ENCODE results near the gene STRADA. TPM values are rescaled to one million over a fixed set of nuclear protein-coding genes. Genes with fewer than 3 reads are reported as not detected.

STRADA gene
- total and polyA plus RNA-seq, 10 of the 15 experiments (the other 5 are each of a cell fraction or from before 2014, with no cell fraction given) = 13.3 to 54.1 (median 44.0) TPM

DNA sequence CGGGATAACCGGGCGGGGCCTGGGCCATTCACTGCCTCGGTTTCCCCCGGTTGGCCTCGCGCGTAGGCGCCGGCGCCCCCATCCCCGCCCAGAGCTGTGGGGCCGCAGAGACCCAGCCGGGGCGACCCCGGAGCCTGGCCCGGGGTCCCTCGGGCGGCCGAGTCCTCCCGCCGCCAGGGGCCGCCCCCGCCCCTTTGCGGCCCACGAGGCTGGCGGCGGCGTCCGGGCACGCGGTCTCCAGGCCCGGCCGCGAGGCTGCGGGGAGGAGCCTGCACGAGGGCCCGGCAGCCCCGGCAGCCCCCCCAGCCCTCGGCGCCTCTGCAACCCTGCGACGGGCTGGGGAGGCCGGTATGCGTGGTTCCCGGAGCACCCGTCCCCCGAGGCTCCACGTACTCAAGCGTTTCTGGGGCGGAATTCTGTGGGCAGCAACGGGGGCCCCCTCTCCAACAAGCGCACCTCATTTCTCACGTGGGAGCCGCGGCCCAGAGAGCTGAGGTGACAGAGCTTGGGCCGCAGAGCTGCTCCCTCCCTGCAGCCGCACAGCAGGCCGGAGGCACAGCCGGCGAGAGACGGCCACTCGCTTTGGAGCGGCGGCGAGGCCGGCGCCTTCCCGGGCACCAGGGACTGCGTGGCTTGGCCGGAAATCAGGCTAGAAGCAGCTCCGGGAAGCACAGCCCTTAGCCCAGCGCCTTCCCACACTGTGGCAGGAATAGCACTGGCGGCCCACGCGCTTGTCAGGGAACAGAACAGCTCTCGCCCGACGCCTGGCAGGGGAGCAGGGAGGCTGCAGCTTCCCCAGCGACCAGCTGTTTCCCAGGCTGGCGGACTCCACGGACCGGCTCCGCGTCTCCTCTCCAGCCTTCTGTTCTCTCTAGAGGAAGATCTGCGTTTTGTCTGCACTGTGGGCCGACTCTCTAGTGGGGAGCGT, 40.8 kb downstream of the STRADA start (continued):
- TF ChIP-seq, protein P1, sequence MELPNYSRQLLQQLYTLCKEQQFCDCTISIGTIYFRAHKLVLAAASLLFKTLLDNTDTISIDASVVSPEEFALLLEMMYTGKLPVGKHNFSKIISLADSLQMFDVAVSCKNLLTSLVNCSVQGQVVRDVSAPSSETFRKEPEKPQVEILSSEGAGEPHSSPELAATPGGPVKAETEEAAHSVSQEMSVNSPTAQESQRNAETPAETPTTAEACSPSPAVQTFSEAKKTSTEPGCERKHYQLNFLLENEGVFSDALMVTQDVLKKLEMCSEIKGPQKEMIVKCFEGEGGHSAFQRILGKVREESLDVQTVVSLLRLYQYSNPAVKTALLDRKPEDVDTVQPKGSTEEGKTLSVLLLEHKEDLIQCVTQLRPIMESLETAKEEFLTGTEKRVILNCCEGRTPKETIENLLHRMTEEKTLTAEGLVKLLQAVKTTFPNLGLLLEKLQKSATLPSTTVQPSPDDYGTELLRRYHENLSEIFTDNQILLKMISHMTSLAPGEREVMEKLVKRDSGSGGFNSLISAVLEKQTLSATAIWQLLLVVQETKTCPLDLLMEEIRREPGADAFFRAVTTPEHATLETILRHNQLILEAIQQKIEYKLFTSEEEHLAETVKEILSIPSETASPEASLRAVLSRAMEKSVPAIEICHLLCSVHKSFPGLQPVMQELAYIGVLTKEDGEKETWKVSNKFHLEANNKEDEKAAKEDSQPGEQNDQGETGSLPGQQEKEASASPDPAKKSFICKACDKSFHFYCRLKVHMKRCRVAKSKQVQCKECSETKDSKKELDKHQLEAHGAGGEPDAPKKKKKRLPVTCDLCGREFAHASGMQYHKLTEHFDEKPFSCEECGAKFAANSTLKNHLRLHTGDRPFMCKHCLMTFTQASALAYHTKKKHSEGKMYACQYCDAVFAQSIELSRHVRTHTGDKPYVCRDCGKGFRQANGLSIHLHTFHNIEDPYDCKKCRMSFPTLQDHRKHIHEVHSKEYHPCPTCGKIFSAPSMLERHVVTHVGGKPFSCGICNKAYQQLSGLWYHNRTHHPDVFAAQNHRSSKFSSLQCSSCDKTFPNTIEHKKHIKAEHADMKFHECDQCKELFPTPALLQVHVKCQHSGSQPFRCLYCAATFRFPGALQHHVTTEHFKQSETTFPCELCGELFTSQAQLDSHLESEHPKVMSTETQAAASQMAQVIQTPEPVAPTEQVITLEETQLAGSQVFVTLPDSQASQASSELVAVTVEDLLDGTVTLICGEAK (IDR thresholded peaks at IDR 0.05; ENCODE audit: borderline replicate concordance) = no peak
- TF ChIP-seq HDGF (IDR thresholded peaks at IDR 0.05) (no peak), SUZ12 (IDR thresholded peaks at IDR 0.05; ENCODE audit: unreplicated experiment) (no peak), MYC (IDR thresholded peaks at IDR 0.05; ENCODE audit: insufficient read depth, insufficient read length, insufficient replicate concordance, low read length, severe bottlenecking) (peak; percentile 86), RAD21 (IDR thresholded peaks at IDR 0.05; ENCODE audit: insufficient read depth, low read depth, low read length) (no peak), TARDBP (IDR thresholded peaks at IDR 0.05; ENCODE audit: borderline replicate concordance) (peak; percentile 54; the same call in 1 of the 2 replicates), BACH1 (IDR thresholded peaks at IDR 0.05; ENCODE audit: borderline replicate concordance) (no peak), ZNF217 (IDR thresholded peaks at IDR 0.05) (0 out of 2 replicates have a peak, but pooled peaks have one; percentile 34), WRNIP1 (IDR thresholded peaks at IDR 0.05; ENCODE audit: borderline replicate concordance, low read depth, low read length) (no peak), SMC3 (IDR thresholded peaks at IDR 0.05; ENCODE audit: borderline replicate concordance, low read length) (no peak), SRF (IDR thresholded peaks at IDR 0.05; ENCODE audit: low read depth in 2 of 2, low read length in 2 of 2) (no peak), ASH2L (IDR thresholded peaks at IDR 0.05; ENCODE audit: borderline replicate concordance, low read depth) (no peak)
- TF ChIP-seq, protein P2, sequence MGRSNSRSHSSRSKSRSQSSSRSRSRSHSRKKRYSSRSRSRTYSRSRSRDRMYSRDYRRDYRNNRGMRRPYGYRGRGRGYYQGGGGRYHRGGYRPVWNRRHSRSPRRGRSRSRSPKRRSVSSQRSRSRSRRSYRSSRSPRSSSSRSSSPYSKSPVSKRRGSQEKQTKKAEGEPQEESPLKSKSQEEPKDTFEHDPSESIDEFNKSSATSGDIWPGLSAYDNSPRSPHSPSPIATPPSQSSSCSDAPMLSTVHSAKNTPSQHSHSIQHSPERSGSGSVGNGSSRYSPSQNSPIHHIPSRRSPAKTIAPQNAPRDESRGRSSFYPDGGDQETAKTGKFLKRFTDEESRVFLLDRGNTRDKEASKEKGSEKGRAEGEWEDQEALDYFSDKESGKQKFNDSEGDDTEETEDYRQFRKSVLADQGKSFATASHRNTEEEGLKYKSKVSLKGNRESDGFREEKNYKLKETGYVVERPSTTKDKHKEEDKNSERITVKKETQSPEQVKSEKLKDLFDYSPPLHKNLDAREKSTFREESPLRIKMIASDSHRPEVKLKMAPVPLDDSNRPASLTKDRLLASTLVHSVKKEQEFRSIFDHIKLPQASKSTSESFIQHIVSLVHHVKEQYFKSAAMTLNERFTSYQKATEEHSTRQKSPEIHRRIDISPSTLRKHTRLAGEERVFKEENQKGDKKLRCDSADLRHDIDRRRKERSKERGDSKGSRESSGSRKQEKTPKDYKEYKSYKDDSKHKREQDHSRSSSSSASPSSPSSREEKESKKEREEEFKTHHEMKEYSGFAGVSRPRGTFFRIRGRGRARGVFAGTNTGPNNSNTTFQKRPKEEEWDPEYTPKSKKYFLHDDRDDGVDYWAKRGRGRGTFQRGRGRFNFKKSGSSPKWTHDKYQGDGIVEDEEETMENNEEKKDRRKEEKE (IDR thresholded peaks at IDR 0.05) = 0 out of 2 replicates have a peak, but pooled peaks have one; percentile 2
- TF ChIP-seq, protein P3, sequence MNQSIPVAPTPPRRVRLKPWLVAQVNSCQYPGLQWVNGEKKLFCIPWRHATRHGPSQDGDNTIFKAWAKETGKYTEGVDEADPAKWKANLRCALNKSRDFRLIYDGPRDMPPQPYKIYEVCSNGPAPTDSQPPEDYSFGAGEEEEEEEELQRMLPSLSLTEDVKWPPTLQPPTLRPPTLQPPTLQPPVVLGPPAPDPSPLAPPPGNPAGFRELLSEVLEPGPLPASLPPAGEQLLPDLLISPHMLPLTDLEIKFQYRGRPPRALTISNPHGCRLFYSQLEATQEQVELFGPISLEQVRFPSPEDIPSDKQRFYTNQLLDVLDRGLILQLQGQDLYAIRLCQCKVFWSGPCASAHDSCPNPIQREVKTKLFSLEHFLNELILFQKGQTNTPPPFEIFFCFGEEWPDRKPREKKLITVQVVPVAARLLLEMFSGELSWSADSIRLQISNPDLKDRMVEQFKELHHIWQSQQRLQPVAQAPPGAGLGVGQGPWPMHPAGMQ (IDR thresholded peaks at IDR 0.05; ENCODE audit: borderline replicate concordance) = no peak
- TF ChIP-seq, protein P4, sequence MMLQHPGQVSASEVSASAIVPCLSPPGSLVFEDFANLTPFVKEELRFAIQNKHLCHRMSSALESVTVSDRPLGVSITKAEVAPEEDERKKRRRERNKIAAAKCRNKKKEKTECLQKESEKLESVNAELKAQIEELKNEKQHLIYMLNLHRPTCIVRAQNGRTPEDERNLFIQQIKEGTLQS (IDR thresholded peaks at IDR 0.05; ENCODE audit: borderline replicate concordance, extremely low read depth, low read depth, low read length) = no peak
- TF ChIP-seq, protein P5, sequence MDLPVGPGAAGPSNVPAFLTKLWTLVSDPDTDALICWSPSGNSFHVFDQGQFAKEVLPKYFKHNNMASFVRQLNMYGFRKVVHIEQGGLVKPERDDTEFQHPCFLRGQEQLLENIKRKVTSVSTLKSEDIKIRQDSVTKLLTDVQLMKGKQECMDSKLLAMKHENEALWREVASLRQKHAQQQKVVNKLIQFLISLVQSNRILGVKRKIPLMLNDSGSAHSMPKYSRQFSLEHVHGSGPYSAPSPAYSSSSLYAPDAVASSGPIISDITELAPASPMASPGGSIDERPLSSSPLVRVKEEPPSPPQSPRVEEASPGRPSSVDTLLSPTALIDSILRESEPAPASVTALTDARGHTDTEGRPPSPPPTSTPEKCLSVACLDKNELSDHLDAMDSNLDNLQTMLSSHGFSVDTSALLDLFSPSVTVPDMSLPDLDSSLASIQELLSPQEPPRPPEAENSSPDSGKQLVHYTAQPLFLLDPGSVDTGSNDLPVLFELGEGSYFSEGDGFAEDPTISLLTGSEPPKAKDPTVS (IDR thresholded peaks at IDR 0.05; ENCODE audit: low read depth, low read length) = no peak
